Natural killer cell (primary cell): ENCODE measurements around the gene SLC39A1. TPM values are rescaled to one million over a fixed set of nuclear protein-coding genes. Genes with fewer than 3 reads are reported as not detected.
A peak's percentile ranks its signal among the peaks of the same experiment; 100 is the strongest.

ENCODE experiments used
- ATAC-seq, 3 donors: fragments of 150-1000 bp in 2 of 3; fragments of 200-7000 bp in 1 of 3; cut with Tn5 transposase; 1 replicate in 1 of 3; 2 replicates in 2 of 3; pipeline ENCODE4 v1.10.0; 2021; ENCODE audit warnings: mild to moderate bottlenecking in 2 of 3, moderate library complexity in 2 of 3
- DNase-seq, 2 donors: peaks; one replicate each; pipeline versions ENCODE4 v3.0.0 to v3.0.0-alpha.2; 2013 to 2021; ENCODE audit warnings: mixed read lengths in 1 of 2
- H3K27ac ChIP-seq: one replicate; pipeline ENCODE4 v1.5.1; 2013; ENCODE audit warnings: mild to moderate bottlenecking, low read length
- H3K27me3 ChIP-seq: one replicate; pipeline ENCODE4 v1.6.1; 2013; ENCODE audit warnings: low read length; ENCODE audit not compliant: control insufficient read depth, insufficient read depth
- H3K36me3 ChIP-seq: one replicate; pipeline ENCODE4 v1.6.1; 2013; ENCODE audit warnings: low read length; ENCODE audit not compliant: control insufficient read depth, insufficient read depth
- H3K4me1 ChIP-seq: one replicate; pipeline ENCODE4 v1.6.1; 2013; ENCODE audit warnings: low read length; ENCODE audit not compliant: control insufficient read depth, insufficient read depth
- H3K4me3 ChIP-seq: one replicate; pipeline ENCODE4 v1.5.1; 2013; ENCODE audit warnings: low read length
- H3K9me3 ChIP-seq: one replicate; pipeline ENCODE4 v1.6.1; 2013; ENCODE audit warnings: low read length; ENCODE audit not compliant: control insufficient read depth, insufficient read depth
- H3K27ac Mint-ChIP-seq, 2 donors: one replicate each; pipeline ENCODE4 v1.8.0; 2022; ENCODE audit warnings: mild to moderate bottlenecking in 2 of 2, mixed read lengths in 2 of 2, moderate library complexity in 1 of 2
- H3K27me3 Mint-ChIP-seq, 2 donors: one replicate each; pipeline ENCODE4 v1.8.0; 2022; ENCODE audit warnings: low read depth in 2 of 2, mixed read lengths in 2 of 2
- H3K36me3 Mint-ChIP-seq: one replicate; pipeline ENCODE4 v1.8.0; 2022; ENCODE audit warnings: mixed read lengths
- H3K4me1 Mint-ChIP-seq, 2 donors: one replicate each; pipeline ENCODE4 v1.8.0; 2022; ENCODE audit warnings: mixed read lengths in 2 of 2
- H3K4me3 Mint-ChIP-seq: one replicate; pipeline ENCODE4 v1.8.0; 2022; ENCODE audit warnings: mild to moderate bottlenecking, moderate library complexity, mixed read lengths
- H3K9me3 Mint-ChIP-seq, 2 donors: one replicate each; pipeline ENCODE4 v1.8.0; 2022; ENCODE audit warnings: mixed read lengths in 2 of 2
- CTCF ChIP-seq: fragments of 200-600 bp; IDR thresholded peaks from one replicate; pipeline ENCODE4 v1.8.0; 2022; ENCODE audit warnings: antibody characterized with exemption
- WGBS: methylation state at CpG from one replicate; pipeline ENCODE4 v1.1.7; 2013; ENCODE audit warnings: missing lambda C conversion rate; ENCODE audit not compliant: insufficient coverage; 5-methylcytosine and 5-hydroxymethylcytosine counted together
- intact Hi-C: fragments of 100-400 bp; cut with micrococcal nuclease; formaldehyde crosslinking; loops from one replicate; pipeline ENCODE4 v1.14.2; 2022
- total RNA-seq, 4 donors: library from RNA; stranded (reverse); fragments of 120-200 nt in 1 of 4; gene quantifications; one replicate each; pipeline versions ENCODE4 v1.2.3 to v1.2.4, GENCODE V29; 2013 to 2022

Gene SLC39A1
- total RNA-seq, 3 donors from 2014 or later (not counting 1 experiment from before 2014, with no cell fraction given), result 20.7 to 21.5 (median 21.2) TPM

GRCh38 chr1:153959454-153959853 lies 3.9 kb downstream of the SLC39A1 start:
- Histone ChIP-seq H3K4me3 (no peak overlapping the region), H3K27ac (no peak overlapping the region), H3K4me1 (peaks cover 58% of the 10 kb centered on the region), H3K36me3 (peaks cover 10% of the 10 kb centered on the region), H3K9me3 (no peaks in the 10 kb centered on the region), H3K27me3 (no peaks in the 10 kb centered on the region)
- 91% methylated on average over 3 of the region's 3 CpGs for WGBS
- Mint-ChIP-seq H3K9me3 (no peaks in the 10 kb centered on the region), H3K36me3 (no peaks in the 10 kb centered on the region), H3K4me3 (peak overlapping the region; percentile 96), H3K27ac (peak overlapping the region; percentile 82 to 92), H3K4me1 (peaks cover 50 to 72% of the 10 kb centered on the region in 2 donors), H3K27me3 (no peaks in the 10 kb centered on the region)
- intact Hi-C loops, result loop anchor here (2.0 kb wide), 1 partner anchor 17 kb away; the partner anchor contains the start of gene JTB
- DNase-seq (no peak), ATAC-seq (no peak)
- no peak for TF ChIP-seq CTCF

- Histone ChIP-seq H3K27me3 (no peaks in the 10 kb centered on the region), H3K36me3 (peaks cover 16% of the 10 kb centered on the region), H3K27ac (peak overlapping the region; percentile 55), H3K4me1 (peaks cover 56% of the 10 kb centered on the region), H3K9me3 (no peaks in the 10 kb centered on the region), H3K4me3 (no peak overlapping the region)
- Mint-ChIP-seq H3K36me3 (no peaks in the 10 kb centered on the region), H3K4me3 (peak overlapping the region; percentile 96), H3K27ac (peak overlapping the region; percentile 82 to 92), H3K4me1 (peaks cover 50 to 72% of the 10 kb centered on the region in 2 donors), H3K9me3 (no peaks in the 10 kb centered on the region), H3K27me3 (no peaks in the 10 kb centered on the region)
- intact Hi-C loops, result loop anchor here (1.0 to 2.0 kb wide), 4 partner anchors 8 to 36 kb away; partner anchors contain the start of genes CREB3L4 and JTB
- ATAC-seq, result no peak
- TF ChIP-seq CTCF, result no peak
- 43% methylated on average over 4 of the region's 4 CpGs for WGBS
- DNase-seq, result no peak
Measured at GRCh38 chr1:153958961-153959260, 4.4 kb downstream of the SLC39A1 start.

GRCh38 chr1:153958111-153958960 lies 5.0 kb downstream of the SLC39A1 start, which contains the start of gene CRTC2:
Gene CRTC2 (minus strand): TSS chr1:153958612. CDS start chr1:153958497, 115 bp downstream.
- no peaks in the 10 kb centered on the region for H3K36me3 Mint-ChIP-seq
- H3K27ac Mint-ChIP-seq, result peak within 1 kb of the TSS; percentile 82 to 92
- Histone ChIP-seq H3K36me3 (peaks cover 21% of the 10 kb centered on the region), H3K9me3 (no peaks in the 10 kb centered on the region), H3K27ac (peak within 1 kb of the TSS; percentile 93), H3K27me3 (no peaks in the 10 kb centered on the region), H3K4me1 (peaks cover 53% of the 10 kb centered on the region), H3K4me3 (peak within 1 kb of the TSS; percentile 94)
- intact Hi-C loops, result loop anchor here (1.0 to 2.0 kb wide), 4 partner anchors 9 to 35 kb away; partner anchors contain the start of genes CREB3L4 and JTB
- no peaks in the 10 kb centered on the region for H3K9me3 Mint-ChIP-seq
- DNase-seq (peak; percentile 95 to 98), ATAC-seq (peak; percentile 86 to 98 (median 89))
- H3K4me3 Mint-ChIP-seq, result peak within 1 kb of the TSS; percentile 96
- WGBS, result under 1% methylated on average over 74 of the region's 75 CpGs
- peaks cover 45 to 67% of the 10 kb centered on the region in 2 donors for H3K4me1 Mint-ChIP-seq
- no peak for TF ChIP-seq CTCF
- H3K27me3 Mint-ChIP-seq, result no peaks in the 10 kb centered on the region
